Prostate gland (tissue), 2 donors: ENCODE results near the gene KLHDC9. TPM values are rescaled to one million over a fixed set of nuclear protein-coding genes. Genes with fewer than 3 reads are reported as not detected.

ENCODE experiments used
- DNase-seq: peaks from one replicate; pipeline ENCODE4 v3.0.0-alpha.2; 2019; ENCODE audit warnings: low spot score
- H3K27ac ChIP-seq, 2 donors: fragments of 200-600 bp; sonication (generic); 2 replicates each; pipeline ENCODE4 v1.5.1; 2017 to 2019
- H3K27me3 ChIP-seq: fragments of 200-600 bp; sonication (generic); replicated peaks from 2 replicates; pipeline ENCODE4 v1.5.1; 2019; ENCODE audit not compliant: insufficient read depth
- H3K36me3 ChIP-seq, 2 donors: fragments of 200-600 bp; sonication (generic); 1 replicate in 1 of 2; 2 replicates in 1 of 2; pipeline versions ENCODE4 v1.5.1 to v1.8.1; 2017 to 2019
- H3K4me1 ChIP-seq: fragments of 200-600 bp; sonication (generic); replicated peaks from 2 replicates; pipeline ENCODE4 v1.5.1; 2019
- H3K4me3 ChIP-seq, 2 donors: fragments of 200-600 bp; sonication (generic); 2 replicates each; pipeline ENCODE4 v1.5.1; 2017 to 2019
- H3K9me3 ChIP-seq: fragments of 200-600 bp; sonication (generic); 2 replicates; pipeline ENCODE4 v1.5.1; 2017
- POLR2A ChIP-seq: fragments of 450-650 bp; IDR thresholded peaks from one replicate; pipeline ENCODE4 v1.6.1; 2016; ENCODE audit warnings: antibody characterized with exemption, mild to moderate bottlenecking
- POLR2AphosphoS5 ChIP-seq: sonication (generic); formaldehyde crosslinking; IDR thresholded peaks from one replicate; pipeline ENCODE4 v1.6.1; 2017; ENCODE audit warnings: antibody characterized with exemption
- whole genome bisulfite sequencing: methylation state at CpG from one replicate; pipeline ENCODE4 v1.1.5; 2018; 5-methylcytosine and 5-hydroxymethylcytosine counted together
- intact Hi-C: fragments of 100-400 bp; cut with DNase I; formaldehyde crosslinking; loops from one replicate; pipeline ENCODE4 v1.14.2; 2022
- total RNA-seq, 2 donors: library from RNA; depleted of rRNA; stranded (reverse); fragments of >200 nt; gene quantifications; one replicate each; pipeline ENCODE4 v1.1.0, GENCODE V29; 2016
- TF ChIP-seq, protein P1 (sequence below), 4 experiments: fragments of 200-600 bp in 2 of 4; fragments of 450-650 bp in 2 of 4; sonication (generic) in 2 of 4; IDR thresholded peaks; 1 replicate in 3 of 4; 2 replicates in 1 of 4; pipeline ENCODE4 v1.5.1; 2016 to 2019; ENCODE audit warnings: antibody characterized with exemption in 4 of 4, mild to moderate bottlenecking in 2 of 4, moderate library complexity in 2 of 4

The KLHDC9 gene
- total RNA-seq, 2 donors from 2014 or later = 24.8 to 33.3 TPM

DNA sequence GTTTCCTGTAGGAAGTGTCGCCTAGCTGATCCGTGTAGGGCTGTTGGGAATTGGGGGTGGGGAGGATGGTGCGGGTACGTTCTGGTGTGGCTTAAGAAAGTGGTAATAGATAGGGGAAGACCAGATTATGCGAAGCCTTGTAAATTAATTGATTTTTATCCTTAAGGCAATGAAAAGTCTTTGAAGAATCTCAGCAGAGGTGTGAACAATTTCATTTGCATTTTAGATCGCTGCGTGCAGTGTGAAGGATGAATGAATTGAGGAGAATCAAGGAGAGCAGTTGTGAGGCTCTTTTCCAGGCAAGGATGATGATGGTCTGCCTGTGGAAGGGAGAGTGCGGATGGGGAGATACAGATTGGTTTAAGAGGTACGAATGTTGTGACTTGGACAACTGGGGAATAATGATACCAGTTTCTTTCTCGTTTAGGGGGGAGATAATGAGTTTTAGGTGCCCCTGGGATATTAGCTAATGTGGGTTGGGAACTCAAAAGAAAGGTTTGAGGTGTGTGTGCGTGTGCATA lies 35.1 kb downstream of the KLHDC9 start:
- Histone ChIP-seq H3K36me3 (no peaks in the 10 kb centered on the region), H3K27me3 (no peaks in the 10 kb centered on the region), H3K4me1 (peaks cover 5% of the 10 kb centered on the region), H3K4me3 (peak overlapping the region; percentile 69 to 77), H3K9me3 (no peaks in the 10 kb centered on the region), H3K27ac (peak overlapping the region; percentile 93 to 97)
- TF ChIP-seq POLR2A = no peak
- no peak for TF ChIP-seq POLR2AphosphoS5
- TF ChIP-seq, protein P1, sequence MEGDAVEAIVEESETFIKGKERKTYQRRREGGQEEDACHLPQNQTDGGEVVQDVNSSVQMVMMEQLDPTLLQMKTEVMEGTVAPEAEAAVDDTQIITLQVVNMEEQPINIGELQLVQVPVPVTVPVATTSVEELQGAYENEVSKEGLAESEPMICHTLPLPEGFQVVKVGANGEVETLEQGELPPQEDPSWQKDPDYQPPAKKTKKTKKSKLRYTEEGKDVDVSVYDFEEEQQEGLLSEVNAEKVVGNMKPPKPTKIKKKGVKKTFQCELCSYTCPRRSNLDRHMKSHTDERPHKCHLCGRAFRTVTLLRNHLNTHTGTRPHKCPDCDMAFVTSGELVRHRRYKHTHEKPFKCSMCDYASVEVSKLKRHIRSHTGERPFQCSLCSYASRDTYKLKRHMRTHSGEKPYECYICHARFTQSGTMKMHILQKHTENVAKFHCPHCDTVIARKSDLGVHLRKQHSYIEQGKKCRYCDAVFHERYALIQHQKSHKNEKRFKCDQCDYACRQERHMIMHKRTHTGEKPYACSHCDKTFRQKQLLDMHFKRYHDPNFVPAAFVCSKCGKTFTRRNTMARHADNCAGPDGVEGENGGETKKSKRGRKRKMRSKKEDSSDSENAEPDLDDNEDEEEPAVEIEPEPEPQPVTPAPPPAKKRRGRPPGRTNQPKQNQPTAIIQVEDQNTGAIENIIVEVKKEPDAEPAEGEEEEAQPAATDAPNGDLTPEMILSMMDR (IDR thresholded peaks at IDR 0.05) = no peak
- 3% methylated on average over 11 of the region's 11 CpGs for WGBS
- no peak for DNase-seq
- intact Hi-C loops = loop anchor here (2.0 kb wide), 2 partner anchors 14 to 20 kb away; partner anchors contain the start of genes NIT1, PFDN2 and UFC1

DNA sequence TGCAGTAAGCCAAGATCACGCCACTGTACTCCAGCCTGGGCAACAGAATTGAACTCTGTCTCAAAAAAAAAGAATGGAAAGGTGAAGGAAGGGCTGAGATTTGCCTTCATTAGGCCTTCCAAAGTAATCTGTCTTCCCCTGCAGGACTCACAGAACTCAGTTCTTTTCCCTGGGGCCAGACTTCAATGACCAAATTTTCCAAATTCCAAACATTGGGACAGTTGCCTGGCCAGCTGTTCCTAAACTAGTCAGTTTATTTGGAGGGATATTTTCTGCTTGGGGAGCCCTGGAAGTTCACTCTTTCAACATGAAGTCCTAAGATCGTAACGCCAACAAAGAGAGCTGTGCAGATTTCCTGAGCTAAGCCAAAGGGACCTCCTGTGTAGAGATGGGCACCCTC lies 39.7 kb downstream of the KLHDC9 start:
- TF ChIP-seq POLR2AphosphoS5 (no peak), POLR2A (no peak)
- TF ChIP-seq, protein P1 (IDR thresholded peaks at IDR 0.05) = no peak
- H3K36me3 ChIP-seq = no peaks in the 10 kb centered on the region
- no peaks in the 10 kb centered on the region for H3K27me3 ChIP-seq
- no peaks in the 10 kb centered on the region for H3K9me3 ChIP-seq
- WGBS = 83% methylated on average over 3 of the region's 3 CpGs
- intact Hi-C loops = no loop called here
- H3K27ac ChIP-seq = no peak overlapping the region
- H3K4me3 ChIP-seq = no peak overlapping the region
- no peak for DNase-seq
- H3K4me1 ChIP-seq = peaks cover 5% of the 10 kb centered on the region

DNA sequence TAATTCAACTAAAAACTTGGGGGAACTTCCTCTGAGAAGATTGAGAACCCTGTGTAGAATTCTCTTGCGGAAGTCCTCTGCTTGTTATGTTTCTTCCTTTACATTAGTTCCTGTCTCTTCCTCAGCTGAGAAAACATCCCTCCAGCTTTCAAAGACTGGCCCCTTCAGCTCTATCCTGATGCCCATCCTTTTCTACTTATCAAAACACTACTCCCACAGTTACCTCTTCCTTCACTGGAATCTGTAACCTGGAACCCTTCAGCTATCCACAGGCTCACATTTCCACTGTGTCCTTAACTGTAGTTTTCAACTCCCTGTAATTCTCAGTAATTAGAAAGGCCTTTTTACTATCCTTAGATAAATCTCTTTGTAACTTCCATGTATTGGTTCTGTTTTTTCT lies 40.3 kb downstream of the KLHDC9 start:
- TF ChIP-seq, protein P1 (IDR thresholded peaks at IDR 0.05) = no peak
- TF ChIP-seq POLR2AphosphoS5 (no peak), POLR2A (no peak)
- H3K27ac ChIP-seq = no peak overlapping the region
- DNase-seq = no peak
- intact Hi-C loops = no loop called here
- no peaks in the 10 kb centered on the region for H3K9me3 ChIP-seq
- no peak overlapping the region for H3K4me3 ChIP-seq
- WGBS = 79% methylated on average over 1 of the region's 1 CpG
- no peaks in the 10 kb centered on the region for H3K36me3 ChIP-seq
- H3K27me3 ChIP-seq = no peaks in the 10 kb centered on the region
- peaks cover 5% of the 10 kb centered on the region for H3K4me1 ChIP-seq

DNA sequence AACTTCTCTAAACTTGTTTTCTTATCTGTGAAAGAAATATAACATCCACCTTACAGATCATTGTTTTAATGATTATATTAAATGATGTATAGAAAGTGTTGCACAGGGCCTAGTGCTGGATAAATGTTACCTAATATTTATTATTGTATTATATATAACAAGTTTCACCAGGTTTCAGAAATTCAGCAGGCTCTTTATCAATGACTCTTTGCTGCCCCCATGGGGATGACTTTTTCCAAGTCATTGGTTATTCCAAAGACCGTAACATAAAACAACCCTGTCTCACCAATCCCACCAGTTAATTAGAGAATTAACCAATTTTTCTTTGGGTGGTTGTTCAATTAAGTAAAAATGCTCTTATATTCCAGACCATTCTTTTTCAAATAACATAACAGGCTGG lies 41.6 kb downstream of the KLHDC9 start:
- TF ChIP-seq POLR2AphosphoS5 = no peak
- TF ChIP-seq, protein P1 (IDR thresholded peaks at IDR 0.05) = peak in 3 of 4 experiments; percentile 38 to 54 (median 51)
- DNase-seq = peak; percentile 39
- H3K9me3 ChIP-seq = no peaks in the 10 kb centered on the region
- H3K4me1 ChIP-seq = no peaks in the 10 kb centered on the region
- no peaks in the 10 kb centered on the region for H3K27me3 ChIP-seq
- WGBS = 33% methylated on average over 1 of the region's 1 CpG
- intact Hi-C loops = no loop called here
- H3K27ac ChIP-seq = no peak overlapping the region
- no peaks in the 10 kb centered on the region for H3K36me3 ChIP-seq
- H3K4me3 ChIP-seq = no peak overlapping the region

DNA sequence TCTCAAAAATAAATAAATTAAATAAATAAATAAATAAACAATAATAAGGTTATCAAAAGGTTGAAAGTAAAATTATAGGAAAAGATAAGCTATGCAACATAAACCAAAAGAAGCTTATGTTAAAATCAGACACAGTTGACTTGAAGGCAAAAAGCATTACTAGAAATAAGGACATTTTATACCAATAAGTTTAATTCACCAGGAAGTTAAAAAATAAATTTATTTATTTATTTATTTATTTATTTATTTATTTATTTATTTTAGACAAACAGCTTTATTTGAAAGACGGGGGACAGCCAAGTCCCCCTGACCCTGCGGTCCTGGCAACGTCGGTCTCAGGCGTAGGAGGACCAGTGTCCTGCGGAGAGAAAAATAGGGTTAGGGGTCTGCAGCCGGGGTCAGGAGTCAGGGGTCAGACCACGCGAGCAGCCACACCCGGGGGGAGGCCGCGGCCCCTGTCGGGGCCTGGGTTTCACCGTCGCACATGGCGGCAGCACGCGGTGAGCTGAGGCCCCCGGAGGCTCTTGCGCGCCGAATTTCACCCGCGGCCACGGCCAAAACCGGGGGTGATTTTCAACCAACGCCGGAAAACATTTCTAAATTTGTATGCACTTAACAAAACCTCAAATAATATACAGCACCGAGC lies 42.7 kb downstream of the KLHDC9 start:
- H3K36me3 ChIP-seq = no peaks in the 10 kb centered on the region
- intact Hi-C loops = no loop called here
- no peak overlapping the region for H3K4me3 ChIP-seq
- H3K4me1 ChIP-seq = no peaks in the 10 kb centered on the region
- H3K27me3 ChIP-seq = no peaks in the 10 kb centered on the region
- no peak for TF ChIP-seq POLR2AphosphoS5
- TF ChIP-seq, protein P1 (IDR thresholded peaks at IDR 0.05) = no peak
- TF ChIP-seq POLR2A = no peak
- no peaks in the 10 kb centered on the region for H3K9me3 ChIP-seq
- H3K27ac ChIP-seq = no peak overlapping the region
- DNase-seq = no peak
- 96% methylated on average over 29 of the region's 29 CpGs for WGBS
